MM.1S (cell line): Measurements from ENCODE around the gene DEPP1.

Source experiments
- DNase-seq: peaks from one replicate; pipeline ENCODE4 v3.0.0-alpha.2; 2015
- H2AFZ ChIP-seq: fragments of 300-600 bp; sonication (generic); 2 replicates; pipeline ENCODE4 v1.6.0; 2016; ENCODE audit warnings: antibody characterized with exemption, low read length
- H3F3A ChIP-seq: fragments of 300-600 bp; sonication (generic); 2 replicates; pipeline ENCODE4 v1.6.1; 2016; ENCODE audit warnings: mild to moderate bottlenecking, antibody characterized with exemption, low read length, moderate library complexity, mixed read lengths; ENCODE audit not compliant: insufficient read depth
- H3K27ac ChIP-seq: fragments of 300-600 bp; sonication (generic); 2 replicates; pipeline ENCODE4 v1.5.1; 2016; ENCODE audit warnings: mild to moderate bottlenecking, low read length
- H3K27me3 ChIP-seq: fragments of 300-600 bp; sonication (generic); replicated peaks from 2 replicates; pipeline ENCODE4 v1.6.0; 2016; ENCODE audit warnings: low read length; ENCODE audit not compliant: insufficient read depth
- H3K36me3 ChIP-seq: fragments of 300-600 bp; sonication (generic); replicated peaks from 2 replicates; pipeline ENCODE4 v1.6.1; 2016; ENCODE audit warnings: mild to moderate bottlenecking, low read length, mixed read lengths; ENCODE audit not compliant: insufficient read depth
- H3K4me1 ChIP-seq: fragments of 300-600 bp; sonication (generic); 2 replicates; pipeline ENCODE4 v1.6.1; 2016; ENCODE audit warnings: low read length, mixed read lengths
- H3K4me2 ChIP-seq: fragments of 300-600 bp; sonication (generic); 2 replicates; pipeline ENCODE4 v1.6.0; 2016; ENCODE audit warnings: low read depth, low read length
- H3K4me3 ChIP-seq: fragments of 300-600 bp; sonication (generic); 2 replicates; pipeline ENCODE4 v1.5.1; 2016; ENCODE audit warnings: low read length, mixed read lengths
- H3K79me2 ChIP-seq: fragments of 300-600 bp; sonication (generic); 2 replicates; pipeline ENCODE4 v1.6.1; 2016; ENCODE audit warnings: mixed run types, low read length, mixed read lengths
- H3K9ac ChIP-seq: fragments of 300-600 bp; sonication (generic); 2 replicates; pipeline ENCODE4 v1.6.1; 2016; ENCODE audit warnings: low read length, mixed read lengths
- H3K9me2 ChIP-seq: fragments of 300-600 bp; sonication (generic); replicated peaks from 2 replicates; pipeline ENCODE4 v1.6.1; 2016; ENCODE audit warnings: mild to moderate bottlenecking, low read length, mixed read lengths; ENCODE audit not compliant: insufficient read depth
- H3K9me3 ChIP-seq: fragments of 300-600 bp; sonication (generic); replicated peaks from 2 replicates; pipeline ENCODE4 v1.6.1; 2016; ENCODE audit warnings: mild to moderate bottlenecking, low read length, mixed read lengths; ENCODE audit not compliant: insufficient read depth
- H4K20me1 ChIP-seq: fragments of 300-600 bp; sonication (generic); 2 replicates; pipeline ENCODE4 v1.6.1; 2016; ENCODE audit warnings: mild to moderate bottlenecking, low read length, moderate library complexity, mixed read lengths; ENCODE audit not compliant: insufficient read depth
- CTCF ChIP-seq: fragments of 300-600 bp; sonication (generic); IDR thresholded peaks from 2 replicates; pipeline ENCODE4 v1.5.1; 2016; ENCODE audit warnings: antibody characterized with exemption, low read length, mixed read lengths
- EZH2 ChIP-seq: fragments of 300-600 bp; sonication (generic); optimal IDR thresholded peaks from 2 replicates; pipeline ENCODE3; 2017; ENCODE audit warnings: low read depth, mild to moderate bottlenecking, antibody characterized with exemption, low read length, mixed read lengths
- EZH2phosphoT487 ChIP-seq: fragments of 300-600 bp; sonication (generic); IDR thresholded peaks from 2 replicates; pipeline ENCODE4 v1.6.1; 2018; ENCODE audit warnings: antibody characterized with exemption, low read length

Gene DEPP1

GRCh38 chr10:44981172-44982113 lies 2.8 kb upstream of the DEPP1 start:
- H3K9ac ChIP-seq, result no peak overlapping the region
- no peak overlapping the region for H3K4me2 ChIP-seq
- H3K9me2 ChIP-seq, result no peaks in the 10 kb centered on the region
- peaks cover 55% of the 10 kb centered on the region for H3K79me2 ChIP-seq
- no peaks in the 10 kb centered on the region for H3K27me3 ChIP-seq
- TF ChIP-seq EZH2, result no peak
- TF ChIP-seq CTCF, result no peak
- TF ChIP-seq EZH2phosphoT487, result no peak
- peaks cover 4% of the 10 kb centered on the region; the same call in 1 of the 2 replicates for H3K36me3 ChIP-seq
- H3K9me3 ChIP-seq, result no peaks in the 10 kb centered on the region
- no peak overlapping the region for H3K4me3 ChIP-seq
- H3K4me1 ChIP-seq, result peaks cover 30% of the 10 kb centered on the region
- no peaks in the 10 kb centered on the region for H4K20me1 ChIP-seq
- H3K27ac ChIP-seq, result no peak overlapping the region
- DNase-seq, result no peak
- H3F3A ChIP-seq, result 0 out of 2 replicates have a peak, but pooled peaks cover 2% of the 10 kb centered on the region
- H2AFZ ChIP-seq, result no peak overlapping the region

GRCh38 chr10:44980309-44981171 lies 1.9 kb upstream of the DEPP1 start:
- no peak overlapping the region for H3K4me3 ChIP-seq
- peaks cover 39% of the 10 kb centered on the region for H3K4me1 ChIP-seq
- no peak for DNase-seq
- no peak overlapping the region for H3K9ac ChIP-seq
- H3F3A ChIP-seq, result 0 out of 2 replicates have a peak, but pooled peaks cover 9% of the 10 kb centered on the region
- H3K9me2 ChIP-seq, result no peaks in the 10 kb centered on the region
- H2AFZ ChIP-seq, result no peak overlapping the region
- no peaks in the 10 kb centered on the region for H4K20me1 ChIP-seq
- no peak overlapping the region for H3K27ac ChIP-seq
- no peak for TF ChIP-seq EZH2phosphoT487
- no peak for TF ChIP-seq EZH2
- no peak for TF ChIP-seq CTCF
- H3K27me3 ChIP-seq, result no peaks in the 10 kb centered on the region
- H3K9me3 ChIP-seq, result no peaks in the 10 kb centered on the region
- H3K4me2 ChIP-seq, result no peak overlapping the region
- peaks cover 4% of the 10 kb centered on the region; the same call in 1 of the 2 replicates for H3K36me3 ChIP-seq
- H3K79me2 ChIP-seq, result peaks cover 64% of the 10 kb centered on the region

GRCh38 chr10:44979281-44980191 lies 927 bp upstream of the DEPP1 start:
- TF ChIP-seq CTCF (no peak), EZH2phosphoT487 (no peak), EZH2 (no peak)

More at GRCh38 chr10:44979281-44980191, 927 bp upstream of the DEPP1 start:
- no peak overlapping the region for H2AFZ ChIP-seq
- DNase-seq, result no peak
- peak overlapping the region; percentile 55; the same call in 1 of the 2 replicates for H3K27ac ChIP-seq
- no peaks in the 10 kb centered on the region for H3K27me3 ChIP-seq
- peaks cover 64% of the 10 kb centered on the region for H3K79me2 ChIP-seq
- H3K4me2 ChIP-seq, result peak overlapping the region; percentile 79; the same call in 1 of the 2 replicates
- H3K9me3 ChIP-seq, result no peaks in the 10 kb centered on the region
- H3K9me2 ChIP-seq, result no peaks in the 10 kb centered on the region
- H3K4me3 ChIP-seq, result no peak overlapping the region
- H3K36me3 ChIP-seq, result 0 out of 2 replicates have a peak, but pooled peaks cover 4% of the 10 kb centered on the region
- no peaks in the 10 kb centered on the region for H4K20me1 ChIP-seq
- peak overlapping the region; percentile 56; the same call in 1 of the 2 replicates for H3K9ac ChIP-seq
- H3F3A ChIP-seq, result 0 out of 2 replicates have a peak, but pooled peaks cover 9% of the 10 kb centered on the region
- H3K4me1 ChIP-seq, result peaks cover 43% of the 10 kb centered on the region
